ENCODE results near the gene KCTD15.

- no peak for TF ChIP-seq CTCF (IDR thresholded peaks at IDR 0.05)
- no peak for TF ChIP-seq POLR2A (IDR thresholded peaks at IDR 0.05)
- no peak for TF ChIP-seq EP300 (IDR thresholded peaks at IDR 0.05)
Observed at GRCh38 chr19:33811246-33811645, 14.6 kb downstream of the KCTD15 start.

Data from tibial nerve (tissue), 4 donors.